HepG2 (cell line): ENCODE results near the gene IL21R. TPM values are rescaled to one million over a fixed set of nuclear protein-coding genes. Genes with fewer than 3 reads are reported as not detected.

Experiments
- ATAC-seq: fragments of 200-7000 bp; cut with Tn5 transposase; 3 replicates; pipeline ENCODE4 v1.9.1; 2020; ENCODE audit warnings: mild to moderate bottlenecking, moderate library complexity
- BruUV-seq: library from RNA; stranded (reverse); fragments of 400-500 nt; replicated peaks from 2 replicates; lab custom pipeline; 2021; lab: Mats Ljungman, UMichigan
- CTCF ChIA-PET: fragments of 300-600 bp; formaldehyde crosslinking; extraction: SDS; loops from one replicate; lab custom pipeline; 2021; ENCODE audit warnings: low total read pairs, inconsistent platforms, low intra/inter-chr PET ratio; lab: Yijun Ruan, JAX
- POLR2A ChIA-PET: fragments of 350-600 bp; sonication (Branson Sonifier 250); formaldehyde crosslinking; loops from one replicate; lab custom pipeline; 2020; ENCODE audit warnings: antibody characterized with exemption, inconsistent platforms; lab: Yijun Ruan, JAX
- DNase-seq: peaks from one replicate; pipeline ENCODE4 v3.0.0-alpha.2; 2015; ENCODE audit warnings: low spot score
- FAIRE-seq: peaks from 3 replicates; lab custom pipeline; 2011; peaks lifted over from hg19 to GRCh38; lab: Jason Lieb, UNC
- H2AFZ ChIP-seq: one replicate; pipeline ENCODE4 v1.6.1; 2011; ENCODE audit warnings: low read length, inconsistent platforms
- H3K27ac ChIP-seq: fragments of 300-600 bp; 3 replicates; pipeline ENCODE4 v1.8.0; 2011; ENCODE audit warnings: mixed run types, mild to moderate bottlenecking, mixed read lengths, low read length, inconsistent platforms; ENCODE audit not compliant: insufficient read depth; ENCODE audit errors: extremely low read length
- H3K27me3 ChIP-seq, 2 experiments: fragments of 200-600 bp in 1 of 2; 2 replicates in 1 of 2; 3 replicates in 1 of 2; pipeline versions ENCODE4 v1.6.0 to v1.8.0; 2011; ENCODE audit warnings: low read length in 2 of 2, mild to moderate bottlenecking in 2 of 2, moderate library complexity in 2 of 2, inconsistent platforms in 1 of 2; ENCODE audit not compliant: insufficient read depth in 2 of 2, control insufficient read depth in 1 of 2
- H3K36me3 ChIP-seq, 2 experiments: fragments of 200-600 bp in 1 of 2; replicated peaks in 1 of 2; 2 replicates in 1 of 2; 3 replicates in 1 of 2; pipeline versions ENCODE4 v1.5.1 to v1.8.0; 2011; ENCODE audit warnings: low read length in 2 of 2, inconsistent platforms in 1 of 2; ENCODE audit not compliant: insufficient read depth in 2 of 2, control insufficient read depth in 1 of 2
- H3K4me1 ChIP-seq: 2 replicates; pipeline ENCODE4 v1.5.1; 2012; ENCODE audit warnings: low read length, inconsistent platforms; ENCODE audit not compliant: insufficient read depth
- H3K4me2 ChIP-seq: 2 replicates; pipeline ENCODE4 v1.6.0; 2011; ENCODE audit warnings: low read depth, low read length, inconsistent platforms
- H3K4me3 ChIP-seq, 3 experiments: fragments of 200-600 bp in 1 of 3; sonication (generic), shearing (Covaris generic) in 1 of 3; replicated peaks in 1 of 3; 2 replicates each; pipeline ENCODE4 v1.5.1; 2011 to 2016; ENCODE audit warnings: low read length in 3 of 3, inconsistent platforms in 2 of 3, low read depth in 2 of 3, mild to moderate bottlenecking in 2 of 3, control low read depth in 1 of 3, mixed read lengths in 1 of 3; ENCODE audit not compliant: insufficient read depth in 1 of 3
- H3K79me2 ChIP-seq: one replicate; pipeline ENCODE4 v1.6.1; 2011; ENCODE audit warnings: low read length, inconsistent platforms; ENCODE audit not compliant: insufficient read depth
- H3K9ac ChIP-seq: 2 replicates; pipeline ENCODE4 v1.6.0; 2011; ENCODE audit warnings: mild to moderate bottlenecking, low read depth, low read length, inconsistent platforms; ENCODE audit not compliant: insufficient read depth
- H3K9me3 ChIP-seq: 2 replicates; pipeline ENCODE4 v1.5.1; 2012; ENCODE audit warnings: mild to moderate bottlenecking, low read length
- H4K20me1 ChIP-seq: 2 replicates; pipeline ENCODE4 v1.6.0; 2011; ENCODE audit warnings: inconsistent platforms, mild to moderate bottlenecking, low read length, moderate library complexity; ENCODE audit not compliant: insufficient read depth
- CHD2 ChIP-seq: IDR thresholded peaks from 2 replicates; pipeline ENCODE4 v1.6.1; 2011; ENCODE audit warnings: low read depth, low read length, improper control_type of control experiment
- CHD4 ChIP-seq: fragments of 200-600 bp; sonication (generic); IDR thresholded peaks from 2 replicates; pipeline ENCODE4 v1.7.0; 2017; ENCODE audit warnings: mild to moderate bottlenecking, low read length, borderline replicate concordance
- CREB1 ChIP-seq, 2 experiments: fragments of 450-650 bp in 1 of 2; IDR thresholded peaks; 2 replicates each; pipeline ENCODE4 v1.6.1; 2016 to 2017; ENCODE audit warnings: control low read depth in 1 of 2, mild to moderate bottlenecking in 1 of 2, missing compliant biosample characterization in 1 of 2, missing genetic modification characterization in 1 of 2
- MYC ChIP-seq: sonication (generic); formaldehyde crosslinking; IDR thresholded peaks from 2 replicates; pipeline ENCODE4 v1.9.0; 2021; ENCODE audit warnings: missing genetic modification reagents, borderline replicate concordance
- NR2F1 ChIP-seq, 2 experiments: fragments of 450-650 bp in 1 of 2; formaldehyde crosslinking in 1 of 2; IDR thresholded peaks; 2 replicates each; pipeline versions ENCODE4 v1.5.0 to v1.6.1; 2016 to 2020; ENCODE audit warnings: mild to moderate bottlenecking in 1 of 2, missing compliant biosample characterization in 1 of 2, missing genetic modification reagents in 1 of 2, moderate library complexity in 1 of 2
- PCBP1 ChIP-seq: fragments of 200-400 bp; formaldehyde crosslinking; IDR thresholded peaks from 2 replicates; pipeline ENCODE4 v1.6.1; 2017; ENCODE audit warnings: mild to moderate bottlenecking, low read depth, low read length, borderline replicate concordance
- SP5 ChIP-seq: IDR thresholded peaks from 2 replicates; pipeline ENCODE4 v1.6.1; 2016; ENCODE audit warnings: low read depth, borderline replicate concordance
- SPEN ChIP-seq: sonication (generic); formaldehyde crosslinking; IDR thresholded peaks from 2 replicates; pipeline ENCODE4 v1.5.1; 2020; ENCODE audit warnings: low read depth, mild to moderate bottlenecking, missing genetic modification reagents
- TBX3 ChIP-seq: fragments of 450-650 bp; IDR thresholded peaks from 2 replicates; pipeline ENCODE4 v1.6.1; 2017; ENCODE audit warnings: antibody characterized with exemption, mild to moderate bottlenecking, inconsistent platforms, borderline replicate concordance
- TRIM24 ChIP-seq: sonication (generic); formaldehyde crosslinking; IDR thresholded peaks from 2 replicates; pipeline ENCODE4 v1.8.0; 2022; ENCODE audit warnings: mild to moderate bottlenecking, missing genetic modification reagents
- ZFAT ChIP-seq: sonication (generic); formaldehyde crosslinking; conservative IDR thresholded peaks from 2 replicates; pipeline ENCODE4 v1.8.1; 2023; ENCODE audit warnings: missing genetic modification reagents, inconsistent platforms
- ZMYM3 ChIP-seq: sonication (generic); formaldehyde crosslinking; IDR thresholded peaks from 2 replicates; pipeline ENCODE4 v1.5.1; 2020; ENCODE audit warnings: mild to moderate bottlenecking, missing genetic modification reagents
- ZNF335 ChIP-seq: sonication (generic); formaldehyde crosslinking; IDR thresholded peaks from 2 replicates; pipeline ENCODE4 v1.4.0; 2020; ENCODE audit warnings: missing genetic modification reagents
- ZNF720 ChIP-seq: sonication (generic); formaldehyde crosslinking; IDR thresholded peaks from 2 replicates; pipeline ENCODE4 v1.4.0; 2020; ENCODE audit warnings: missing genetic modification reagents
- WGBS: methylation state at CpG from one replicate; pipeline ENCODE4 v1.1.6; 2017; ENCODE audit warnings: low lambda C conversion rate; 5-methylcytosine and 5-hydroxymethylcytosine counted together
- in situ Hi-C: cut with HindIII; loops from 2 replicates; pipeline ENCODE4 v1.10.0; 2017; ENCODE audit warnings: low pct_unique_long_range_greater_than_20kb; ENCODE audit not compliant: extremely low pct_ligation_motif_present
- intact Hi-C: fragments of 100-400 bp; cut with micrococcal nuclease; formaldehyde crosslinking; loops from one replicate; pipeline ENCODE4 v1.10.0; 2022; ENCODE audit not compliant: unreplicated experiment
- polyA plus RNA-seq, 8 experiments: library from polyadenylated mRNA; depleted of rRNA in 3 of 8; stranded (reverse) in 7 of 8; unstranded in 1 of 8; fragments of >200 nt; fragmentation: Illumina TruSeq in 4 of 8; extraction: Trizol in 4 of 8; gene quantifications; 2 replicates each; pipeline versions ENCODE4 v1.2.1 to v1.2.3, GENCODE V29; 2011 to 2016; ENCODE audit warnings: low read depth in 4 of 8, missing spikeins in 1 of 8, mixed read lengths in 1 of 8; ENCODE audit not compliant: insufficient read depth in 1 of 8
- total RNA-seq, 5 experiments: library from RNA; depleted of rRNA; stranded (reverse); fragments of >200 nt; fragmentation: Illumina TruSeq; extraction: Trizol; gene quantifications; 2 replicates each; pipeline ENCODE4 v1.2.3, GENCODE V29; 2016; ENCODE audit warnings: low read depth in 1 of 5
- TF ChIP-seq, protein P1 (sequence below): sonication (generic); formaldehyde crosslinking; IDR thresholded peaks from 2 replicates; pipeline ENCODE4 v1.5.0; 2020; ENCODE audit warnings: missing genetic modification reagents
- TF ChIP-seq, protein P2 (sequence below): sonication (generic); formaldehyde crosslinking; IDR thresholded peaks from 2 replicates; pipeline ENCODE4 v1.5.1; 2020; ENCODE audit warnings: missing genetic modification reagents, mild to moderate bottlenecking, borderline replicate concordance
- TF ChIP-seq, protein P3 (sequence below): sonication (generic); formaldehyde crosslinking; IDR thresholded peaks from 2 replicates; pipeline ENCODE4 v1.4.0; 2020; ENCODE audit warnings: missing genetic modification reagents, low read depth, mild to moderate bottlenecking, borderline replicate concordance
- TF ChIP-seq, protein P4 (sequence below): sonication (generic); formaldehyde crosslinking; IDR thresholded peaks from 2 replicates; pipeline ENCODE4 v1.4.0; 2020; ENCODE audit warnings: missing genetic modification reagents, mild to moderate bottlenecking, borderline replicate concordance

The IL21R gene
- total and polyA plus RNA-seq, 2 of the 13 experiments (the other 11 are each of a cell fraction or from before 2014, with no cell fraction given), result 0.49 to 0.64 TPM

DNA sequence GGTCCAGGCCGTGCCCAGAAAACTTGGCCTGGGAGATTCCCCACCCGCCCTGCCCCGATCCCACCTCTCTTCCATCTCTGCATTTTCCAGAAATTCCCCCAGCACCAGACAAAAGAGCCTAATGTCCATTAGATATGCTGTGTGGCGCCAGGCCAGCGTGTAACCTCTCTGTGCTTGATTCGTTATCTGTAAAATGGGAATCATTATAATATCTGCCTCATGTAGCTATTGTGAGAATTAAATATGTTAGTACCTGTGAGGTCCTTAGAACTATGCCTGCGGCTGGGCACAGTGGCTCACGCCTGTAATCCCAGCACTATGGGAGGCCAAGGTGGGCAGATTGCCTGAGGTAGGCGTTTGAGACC lies 33.6 kb upstream of the IL21R start (continued):
- no peak for TF ChIP-seq CHD4
- TF ChIP-seq ZFAT (CRISPR knock-in tag), result no peak
- TF ChIP-seq ZNF335 (CRISPR knock-in tag), result no peak
- TF ChIP-seq ZNF720 (CRISPR knock-in tag), result no peak
- no peak for TF ChIP-seq MYC (CRISPR knock-in tag)
- TF ChIP-seq PCBP1, result 0 out of 2 replicates have a peak, but pooled peaks have one; percentile 36
- TF ChIP-seq, protein P1, sequence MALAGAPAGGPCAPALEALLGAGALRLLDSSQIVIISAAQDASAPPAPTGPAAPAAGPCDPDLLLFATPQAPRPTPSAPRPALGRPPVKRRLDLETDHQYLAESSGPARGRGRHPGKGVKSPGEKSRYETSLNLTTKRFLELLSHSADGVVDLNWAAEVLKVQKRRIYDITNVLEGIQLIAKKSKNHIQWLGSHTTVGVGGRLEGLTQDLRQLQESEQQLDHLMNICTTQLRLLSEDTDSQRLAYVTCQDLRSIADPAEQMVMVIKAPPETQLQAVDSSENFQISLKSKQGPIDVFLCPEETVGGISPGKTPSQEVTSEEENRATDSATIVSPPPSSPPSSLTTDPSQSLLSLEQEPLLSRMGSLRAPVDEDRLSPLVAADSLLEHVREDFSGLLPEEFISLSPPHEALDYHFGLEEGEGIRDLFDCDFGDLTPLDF (CRISPR knock-in tag), result no peak
- TF ChIP-seq CREB1 (IDR thresholded peaks at IDR 0.05), result no peak
- TF ChIP-seq CREB1 (CRISPR knock-in tag; IDR thresholded peaks at IDR 0.05), result no peak
- TF ChIP-seq TRIM24, result no peak
- TF ChIP-seq TBX3, result no peak
- TF ChIP-seq, protein P2, sequence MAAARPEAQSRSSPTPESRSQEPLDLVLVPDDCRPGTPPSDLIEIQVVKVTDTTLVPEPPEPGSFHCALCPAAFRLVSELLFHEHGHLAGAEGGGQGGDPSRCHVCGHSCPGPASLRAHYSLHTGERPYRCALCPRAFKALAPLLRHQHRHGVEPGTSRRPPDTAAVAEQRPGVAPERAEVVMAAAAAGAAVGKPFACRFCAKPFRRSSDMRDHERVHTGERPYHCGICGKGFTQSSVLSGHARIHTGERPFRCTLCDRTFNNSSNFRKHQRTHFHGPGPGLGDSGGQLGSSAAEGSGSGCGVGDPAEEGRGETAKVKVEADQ, result 0 out of 2 replicates have a peak, but pooled peaks have one; percentile 11

DNA sequence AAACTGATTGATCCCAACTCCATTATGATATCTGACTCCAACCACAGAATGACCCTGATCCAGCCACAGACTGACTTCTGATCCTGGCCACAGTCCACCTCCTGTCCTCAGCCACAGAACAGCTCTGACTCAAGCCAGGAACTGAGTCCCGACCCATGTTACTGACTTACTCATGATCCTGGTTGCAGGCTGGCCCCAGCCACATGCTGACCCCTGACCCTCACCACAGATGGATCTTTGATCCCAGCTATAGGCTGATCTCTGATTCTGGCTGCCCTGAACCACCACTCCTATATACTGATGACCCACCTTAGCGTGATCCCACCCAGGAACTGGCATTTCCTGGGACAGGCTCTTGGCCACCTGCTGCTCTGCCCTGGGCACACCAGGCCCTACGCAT lies 32.2 kb upstream of the IL21R start:
- FAIRE-seq, result peak; percentile 21
- in situ Hi-C loops, result loop anchor here (5.0 kb wide), 2 partner anchors 138 to 193 kb away; no protein-coding TSS in a partner anchor
- CTCF ChIA-PET, result interaction anchor here (1.8 to 2.2 kb wide), 2 partner anchors 135 to 215 kb away, joined by 7 read pairs; no protein-coding TSS in a partner anchor
- TF ChIP-seq SPEN (CRISPR knock-in tag) (0 out of 2 replicates have a peak, but pooled peaks have one; percentile 35), SP5 (CRISPR knock-in tag) (no peak), CHD2 (0 out of 2 replicates have a peak, but pooled peaks have one; percentile 16), NR2F1 (CRISPR knock-in tag; IDR thresholded peaks at IDR 0.05) (peak; percentile 82 to 94), ZMYM3 (CRISPR knock-in tag) (0 out of 2 replicates have a peak, but pooled peaks have one; percentile 30)
- TF ChIP-seq, protein P3, sequence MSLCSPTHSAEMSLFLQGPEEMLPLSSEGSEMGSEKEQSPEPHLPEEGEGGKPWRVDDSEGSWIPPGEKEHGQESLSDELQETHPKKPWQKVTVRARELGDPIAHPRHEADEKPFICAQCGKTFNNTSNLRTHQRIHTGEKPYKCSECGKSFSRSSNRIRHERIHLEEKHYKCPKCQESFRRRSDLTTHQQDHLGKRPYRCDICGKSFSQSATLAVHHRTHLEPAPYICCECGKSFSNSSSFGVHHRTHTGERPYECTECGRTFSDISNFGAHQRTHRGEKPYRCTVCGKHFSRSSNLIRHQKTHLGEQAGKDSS (CRISPR knock-in tag), result peak; percentile 36; the same call in 1 of the 2 replicates
- TF ChIP-seq, protein P4, sequence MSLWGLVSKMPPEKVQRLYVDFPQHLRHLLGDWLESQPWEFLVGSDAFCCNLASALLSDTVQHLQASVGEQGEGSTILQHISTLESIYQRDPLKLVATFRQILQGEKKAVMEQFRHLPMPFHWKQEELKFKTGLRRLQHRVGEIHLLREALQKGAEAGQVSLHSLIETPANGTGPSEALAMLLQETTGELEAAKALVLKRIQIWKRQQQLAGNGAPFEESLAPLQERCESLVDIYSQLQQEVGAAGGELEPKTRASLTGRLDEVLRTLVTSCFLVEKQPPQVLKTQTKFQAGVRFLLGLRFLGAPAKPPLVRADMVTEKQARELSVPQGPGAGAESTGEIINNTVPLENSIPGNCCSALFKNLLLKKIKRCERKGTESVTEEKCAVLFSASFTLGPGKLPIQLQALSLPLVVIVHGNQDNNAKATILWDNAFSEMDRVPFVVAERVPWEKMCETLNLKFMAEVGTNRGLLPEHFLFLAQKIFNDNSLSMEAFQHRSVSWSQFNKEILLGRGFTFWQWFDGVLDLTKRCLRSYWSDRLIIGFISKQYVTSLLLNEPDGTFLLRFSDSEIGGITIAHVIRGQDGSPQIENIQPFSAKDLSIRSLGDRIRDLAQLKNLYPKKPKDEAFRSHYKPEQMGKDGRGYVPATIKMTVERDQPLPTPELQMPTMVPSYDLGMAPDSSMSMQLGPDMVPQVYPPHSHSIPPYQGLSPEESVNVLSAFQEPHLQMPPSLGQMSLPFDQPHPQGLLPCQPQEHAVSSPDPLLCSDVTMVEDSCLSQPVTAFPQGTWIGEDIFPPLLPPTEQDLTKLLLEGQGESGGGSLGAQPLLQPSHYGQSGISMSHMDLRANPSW (CRISPR knock-in tag), result no peak

More for the DNA sequence above, 32.2 kb upstream of the IL21R start:
- WGBS, result 41% methylated on average over 3 of the region's 3 CpGs
- no peaks in the 10 kb centered on the region for H3K9me3 ChIP-seq
- DNase-seq, result peak; percentile 43
- POLR2A ChIA-PET, result interaction anchor here (1.1 kb wide), 1 partner anchor 166 kb away, joined by 5 read pairs; the partner anchor contains the start of gene KDM8
- no peak overlapping the region for H3K9ac ChIP-seq
- no peaks in the 10 kb centered on the region for H3K27me3 ChIP-seq
- peaks cover 53% of the 10 kb centered on the region for H3K4me1 ChIP-seq
- no peak overlapping the region for H3K4me3 ChIP-seq
- no peaks in the 10 kb centered on the region for H3K79me2 ChIP-seq
- no peak overlapping the region for H2AFZ ChIP-seq
- BruUV-seq, result no TSS peak
- peak; percentile 51 for ATAC-seq
- H4K20me1 ChIP-seq, result peaks cover 4% of the 10 kb centered on the region; the same call in 1 of the 2 replicates
- intact Hi-C loops, result loop anchor here (5.0 kb wide), 1 partner anchor 58 kb away; the partner anchor contains the start of gene IL4R
- no peak overlapping the region for H3K27ac ChIP-seq
- H3K36me3 ChIP-seq, result no peaks in the 10 kb centered on the region
- H3K4me2 ChIP-seq, result peak overlapping the region; percentile 37; the same call in 1 of the 2 replicates
